Embryonic facial prominence (tissue), 1 donor: ENCODE results near the gene PER2.
"Not testable (repeated sequence)": the region's sequence is repeated elsewhere in the genome, so short reads cannot be mapped to it uniquely, and the experiment has no call there.

Experiments used
- DNase-seq: peaks from one replicate; pipeline ENCODE4 v3.0.0-alpha.2; 2016; ENCODE audit errors: extremely low spot score

PER2 gene, protein sequence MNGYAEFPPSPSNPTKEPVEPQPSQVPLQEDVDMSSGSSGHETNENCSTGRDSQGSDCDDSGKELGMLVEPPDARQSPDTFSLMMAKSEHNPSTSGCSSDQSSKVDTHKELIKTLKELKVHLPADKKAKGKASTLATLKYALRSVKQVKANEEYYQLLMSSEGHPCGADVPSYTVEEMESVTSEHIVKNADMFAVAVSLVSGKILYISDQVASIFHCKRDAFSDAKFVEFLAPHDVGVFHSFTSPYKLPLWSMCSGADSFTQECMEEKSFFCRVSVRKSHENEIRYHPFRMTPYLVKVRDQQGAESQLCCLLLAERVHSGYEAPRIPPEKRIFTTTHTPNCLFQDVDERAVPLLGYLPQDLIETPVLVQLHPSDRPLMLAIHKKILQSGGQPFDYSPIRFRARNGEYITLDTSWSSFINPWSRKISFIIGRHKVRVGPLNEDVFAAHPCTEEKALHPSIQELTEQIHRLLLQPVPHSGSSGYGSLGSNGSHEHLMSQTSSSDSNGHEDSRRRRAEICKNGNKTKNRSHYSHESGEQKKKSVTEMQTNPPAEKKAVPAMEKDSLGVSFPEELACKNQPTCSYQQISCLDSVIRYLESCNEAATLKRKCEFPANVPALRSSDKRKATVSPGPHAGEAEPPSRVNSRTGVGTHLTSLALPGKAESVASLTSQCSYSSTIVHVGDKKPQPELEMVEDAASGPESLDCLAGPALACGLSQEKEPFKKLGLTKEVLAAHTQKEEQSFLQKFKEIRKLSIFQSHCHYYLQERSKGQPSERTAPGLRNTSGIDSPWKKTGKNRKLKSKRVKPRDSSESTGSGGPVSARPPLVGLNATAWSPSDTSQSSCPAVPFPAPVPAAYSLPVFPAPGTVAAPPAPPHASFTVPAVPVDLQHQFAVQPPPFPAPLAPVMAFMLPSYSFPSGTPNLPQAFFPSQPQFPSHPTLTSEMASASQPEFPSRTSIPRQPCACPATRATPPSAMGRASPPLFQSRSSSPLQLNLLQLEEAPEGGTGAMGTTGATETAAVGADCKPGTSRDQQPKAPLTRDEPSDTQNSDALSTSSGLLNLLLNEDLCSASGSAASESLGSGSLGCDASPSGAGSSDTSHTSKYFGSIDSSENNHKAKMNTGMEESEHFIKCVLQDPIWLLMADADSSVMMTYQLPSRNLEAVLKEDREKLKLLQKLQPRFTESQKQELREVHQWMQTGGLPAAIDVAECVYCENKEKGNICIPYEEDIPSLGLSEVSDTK (N-terminal part only)

DNA sequence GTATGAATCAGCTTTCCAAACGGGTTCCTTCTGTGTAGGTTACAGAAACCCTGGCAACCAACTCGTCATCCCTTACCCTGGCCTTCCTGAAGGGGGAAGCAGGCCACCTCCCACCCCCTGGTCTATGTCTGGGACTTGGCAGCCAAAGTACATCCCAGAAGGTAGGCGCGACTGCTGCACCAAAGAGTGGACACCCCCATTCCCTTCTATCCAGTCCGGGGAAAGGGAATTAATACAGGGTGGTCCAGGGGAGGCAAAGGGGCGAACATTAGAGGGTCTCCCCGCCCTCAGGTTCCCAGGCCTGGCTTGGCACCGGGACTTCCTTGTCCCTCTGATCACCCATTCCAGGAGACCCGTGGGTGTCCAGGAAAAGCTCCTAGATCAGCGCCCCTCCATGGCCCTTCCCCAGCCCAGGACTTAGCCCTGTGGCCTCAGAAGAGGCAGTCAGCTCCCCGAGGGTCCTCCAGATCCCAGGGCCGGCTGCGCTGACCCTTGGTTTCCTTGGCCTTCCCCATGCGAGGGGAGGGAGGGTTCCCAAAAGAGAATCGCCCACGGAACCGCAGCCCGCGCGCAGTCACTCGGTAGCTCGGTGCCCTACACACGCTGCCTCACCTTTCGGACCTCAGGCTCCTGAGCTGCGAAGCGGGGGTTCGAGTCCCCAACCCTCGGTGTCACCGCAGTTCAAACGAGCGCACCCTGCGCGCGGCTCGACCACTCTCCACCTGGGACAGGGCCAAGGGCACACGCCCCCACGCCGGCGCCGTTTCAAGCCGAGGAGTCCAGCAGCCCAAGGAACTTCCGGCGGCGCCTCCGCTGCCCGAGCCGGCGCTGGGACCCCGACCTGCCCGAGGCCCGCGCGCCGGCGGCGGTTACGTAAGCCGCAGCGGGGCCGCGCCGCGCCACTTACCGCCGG lies at the start of gene PER2:
PER2 (minus strand) TSS at position 874 of the 913 bp plus-strand sequence. CDS start 10,674 bp downstream, outside the sequence.
- DNase-seq = peak; percentile 79

DNA sequence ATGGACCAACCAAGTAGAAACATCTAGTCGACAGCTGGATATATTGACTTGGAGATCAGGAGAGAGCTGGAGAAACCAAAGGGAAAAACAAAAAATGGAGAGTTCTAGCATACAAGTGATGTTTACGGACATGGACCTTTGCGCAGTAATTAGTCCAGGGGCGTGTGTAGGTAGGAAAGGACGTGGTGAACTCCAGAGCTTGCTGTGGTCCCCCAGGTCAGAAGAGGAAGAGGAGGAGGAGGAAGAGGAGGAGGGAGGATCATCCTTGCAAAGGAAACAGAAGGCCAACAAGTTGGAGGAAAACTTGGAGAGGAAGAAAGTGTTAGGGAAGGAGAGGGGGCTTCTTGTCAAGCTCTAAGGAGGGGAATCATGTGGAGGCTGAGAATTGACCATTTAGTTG lies 49.4 kb upstream of the PER2 start:
- no peak for DNase-seq

DNA sequence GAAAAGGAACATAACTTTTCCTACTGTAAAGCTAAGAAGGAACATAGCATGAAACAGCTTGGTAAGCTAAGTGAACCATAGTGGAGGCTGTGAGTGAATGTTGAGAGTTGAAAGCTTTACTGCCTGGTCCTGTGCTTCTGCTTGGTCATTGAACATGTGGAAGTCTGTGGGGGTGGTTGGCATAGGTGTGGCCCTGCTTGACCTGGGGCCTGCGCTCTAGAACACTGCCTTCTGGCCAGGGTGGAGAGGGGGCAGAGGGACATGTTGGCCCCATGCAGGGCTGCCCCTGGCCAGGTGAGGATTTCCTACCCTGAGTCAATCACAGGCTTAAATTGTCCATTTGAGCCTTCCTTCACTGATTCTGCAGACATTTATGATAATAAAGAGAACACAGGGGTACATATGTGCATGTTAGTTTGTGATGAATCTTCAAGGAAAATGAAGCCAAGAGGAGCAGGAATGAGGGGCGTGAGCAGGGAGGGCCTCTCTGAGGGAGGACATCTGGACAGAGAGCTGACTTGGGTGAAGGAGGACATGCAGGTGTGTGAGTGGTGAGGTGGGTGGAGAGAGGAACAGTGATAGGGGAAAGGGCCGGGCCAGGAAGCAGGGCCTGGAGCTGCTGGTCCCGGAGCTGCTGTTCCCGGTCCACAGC lies 48.5 kb upstream of the PER2 start:
- DNase-seq = no peak

DNA sequence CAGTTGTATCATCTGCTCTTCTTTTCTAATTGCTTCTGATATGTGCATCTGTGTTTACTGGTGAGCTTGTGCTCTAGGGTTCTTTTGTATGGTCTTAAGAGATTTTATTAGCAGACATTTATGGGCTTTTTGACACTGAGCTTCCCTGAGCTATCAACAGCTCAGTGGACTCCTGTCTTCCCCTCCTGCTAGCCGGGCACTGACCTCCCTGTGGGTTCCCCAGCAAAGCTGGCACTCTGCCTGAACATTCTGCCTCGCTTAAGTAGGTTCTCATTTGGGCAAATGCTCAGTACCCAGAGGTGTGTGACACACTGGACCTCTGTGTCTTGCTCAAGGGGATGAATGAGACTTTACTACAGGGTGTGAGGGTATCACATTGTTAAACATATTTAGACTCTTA lies 47.7 kb upstream of the PER2 start:
- no peak for DNase-seq

DNA sequence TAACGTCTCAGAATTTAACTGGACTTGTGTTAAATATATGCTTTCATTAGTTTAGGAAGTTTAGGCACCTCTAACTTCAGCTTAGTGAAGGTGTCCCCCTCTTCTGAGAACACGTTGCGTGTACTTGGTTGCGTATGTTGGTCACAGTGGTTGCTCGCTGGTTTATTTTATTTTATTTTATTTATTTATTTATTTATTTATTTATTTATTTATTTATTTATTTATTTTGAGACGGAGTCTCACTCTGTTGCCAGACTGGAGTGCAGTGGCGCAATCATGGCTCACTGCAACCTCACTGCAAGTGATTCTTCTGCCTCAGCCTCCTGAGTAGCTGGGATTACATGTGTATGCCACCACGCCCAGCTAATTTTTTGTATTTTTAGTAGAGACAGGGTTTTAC lies 47.2 kb upstream of the PER2 start:
- not testable (repeated sequence) for DNase-seq

DNA sequence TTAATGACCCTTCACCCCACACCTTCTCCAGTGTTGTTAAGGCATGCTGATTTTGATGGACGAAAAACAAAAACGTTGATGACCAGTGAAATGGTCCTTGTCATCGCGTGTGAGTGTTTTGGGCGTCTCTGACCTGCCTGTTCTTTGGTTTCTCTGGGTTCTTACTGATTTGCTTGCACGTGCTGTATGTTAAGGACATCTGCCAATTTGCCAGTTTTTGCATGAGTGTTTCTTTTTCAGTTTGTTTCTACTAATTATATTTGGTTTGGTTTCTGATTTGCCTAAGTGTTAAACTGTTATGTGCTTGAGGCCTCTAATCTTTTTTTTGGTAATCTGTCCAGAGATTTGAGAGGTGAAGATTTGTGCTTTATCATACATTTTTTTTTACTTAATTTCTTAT lies 46.5 kb upstream of the PER2 start:
- no peak for DNase-seq

DNA sequence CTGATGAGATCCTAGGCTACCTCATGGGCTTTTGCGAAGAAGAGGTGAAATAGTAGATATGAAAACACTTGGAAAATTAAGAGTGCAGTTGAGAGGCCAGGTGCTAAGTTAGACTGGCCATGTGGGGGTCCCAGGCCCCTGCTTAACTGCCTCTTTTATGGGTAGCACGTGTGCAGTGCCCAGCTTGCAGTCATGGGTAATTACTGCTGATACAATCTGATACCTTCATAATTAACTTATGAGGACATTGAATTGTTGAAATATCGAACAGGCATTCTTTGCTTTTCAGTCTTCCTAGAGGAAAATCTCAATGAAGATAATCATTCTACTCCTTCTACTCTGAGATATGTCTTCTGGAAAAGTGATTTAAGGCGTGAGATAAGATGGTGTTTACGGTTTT lies 43.5 kb upstream of the PER2 start:
- no peak for DNase-seq

DNA sequence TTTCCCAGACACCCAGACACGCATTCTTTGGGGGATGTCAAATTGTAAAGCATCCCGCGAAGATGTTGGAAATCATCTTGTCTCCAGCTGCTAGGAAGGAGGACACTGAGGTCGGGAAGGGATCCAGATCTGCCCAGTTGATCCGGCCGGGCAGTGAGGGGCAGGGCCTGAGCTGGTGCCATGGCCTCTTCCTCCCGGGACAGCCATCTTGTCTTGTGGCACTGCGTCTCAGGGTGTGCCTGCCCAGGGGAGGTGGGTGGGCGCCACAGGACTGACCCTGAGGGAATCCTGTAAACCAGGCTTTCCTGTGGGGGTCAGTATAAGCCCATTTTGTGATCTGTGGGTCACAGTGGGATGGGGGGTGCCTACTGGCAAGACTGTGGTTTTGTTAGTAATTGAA lies 42.0 kb upstream of the PER2 start:
- no peak for DNase-seq

DNA sequence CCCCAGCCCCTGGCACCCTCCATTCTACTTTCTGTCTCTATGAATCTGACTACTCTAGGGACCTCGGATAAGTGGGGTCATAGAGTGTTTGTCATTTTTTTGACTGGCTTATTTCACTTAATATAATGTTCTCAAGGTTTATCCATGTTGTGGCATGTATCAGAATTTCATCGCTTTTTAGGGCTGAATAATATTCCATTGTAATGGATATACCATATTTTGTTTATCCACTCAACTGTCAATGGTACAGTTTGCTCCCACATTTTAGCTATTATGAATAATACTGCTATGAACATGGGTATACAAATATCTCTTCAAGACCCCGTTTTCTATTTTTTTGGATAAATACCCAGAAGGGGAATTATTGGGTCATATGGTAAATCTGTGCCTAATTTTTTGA lies 39.3 kb upstream of the PER2 start:
- no peak for DNase-seq

DNA sequence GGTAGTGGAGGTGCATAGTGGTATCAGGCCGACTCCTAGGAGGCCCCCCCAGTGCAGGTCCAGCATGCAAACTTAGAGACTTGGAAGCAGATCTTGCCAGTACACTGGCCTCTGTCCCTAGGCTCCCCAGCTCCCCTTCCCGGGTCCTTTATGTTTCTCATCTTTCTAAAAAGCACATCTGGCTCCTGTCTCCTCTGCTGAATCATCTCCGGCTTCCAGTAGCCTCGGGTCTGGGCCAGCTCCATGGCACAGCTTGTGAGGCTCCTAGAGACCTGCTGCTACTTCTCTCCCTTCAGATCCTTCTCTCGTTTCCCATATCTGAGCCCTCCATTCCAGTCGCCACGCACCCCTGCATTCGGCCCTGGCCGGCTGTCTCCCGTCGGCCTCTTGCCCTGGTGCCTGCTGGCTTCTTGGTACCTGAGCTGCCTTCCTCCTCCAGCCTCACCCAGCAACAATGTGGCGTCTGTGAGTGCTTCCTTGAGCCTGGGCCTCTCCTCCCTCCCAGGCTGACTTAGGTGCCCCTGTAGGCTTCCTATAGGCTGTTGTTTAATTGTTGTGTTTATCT lies 38.5 kb upstream of the PER2 start:
- DNase-seq = no peak

DNA sequence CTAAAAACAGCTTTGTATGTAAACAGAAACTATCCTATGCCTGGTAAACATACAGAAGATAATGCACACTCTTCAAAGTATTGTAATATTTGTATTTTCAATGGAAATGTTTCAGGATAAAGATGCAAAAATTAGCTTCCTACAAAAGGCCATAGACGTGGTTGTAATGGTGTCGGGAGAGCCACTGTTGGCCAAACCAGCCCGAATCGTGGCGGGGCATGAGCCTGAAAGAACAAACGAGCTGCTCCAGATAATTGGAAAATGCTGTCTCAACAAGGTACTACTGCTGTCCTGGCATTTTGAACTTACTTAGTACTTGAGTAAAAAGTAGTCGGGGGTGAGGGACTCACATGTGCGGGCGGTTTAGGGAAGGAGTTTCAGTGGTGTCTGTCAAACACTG lies 37.3 kb upstream of the PER2 start:
- DNase-seq = no peak

DNA sequence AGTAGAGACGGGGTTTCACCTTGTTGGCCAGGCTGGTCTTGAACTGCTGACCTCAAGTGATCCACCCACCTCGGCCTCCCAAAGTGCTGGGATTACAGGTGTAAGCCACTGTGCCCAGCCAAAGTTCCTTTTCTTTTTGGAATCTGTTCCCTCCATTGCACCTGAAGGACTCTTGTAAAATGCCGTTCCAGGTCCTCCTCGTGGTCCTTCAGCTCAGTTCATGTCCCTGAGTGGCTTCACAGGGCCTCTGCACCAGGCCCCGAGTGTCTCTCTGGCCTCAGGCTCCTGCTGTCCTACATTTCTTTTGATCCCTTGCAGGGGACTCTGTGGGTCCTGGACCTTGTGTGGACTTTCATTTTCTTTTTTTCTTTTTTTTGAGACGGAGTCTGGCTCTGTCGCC lies 35.8 kb upstream of the PER2 start:
- not testable (repeated sequence) for DNase-seq

DNA sequence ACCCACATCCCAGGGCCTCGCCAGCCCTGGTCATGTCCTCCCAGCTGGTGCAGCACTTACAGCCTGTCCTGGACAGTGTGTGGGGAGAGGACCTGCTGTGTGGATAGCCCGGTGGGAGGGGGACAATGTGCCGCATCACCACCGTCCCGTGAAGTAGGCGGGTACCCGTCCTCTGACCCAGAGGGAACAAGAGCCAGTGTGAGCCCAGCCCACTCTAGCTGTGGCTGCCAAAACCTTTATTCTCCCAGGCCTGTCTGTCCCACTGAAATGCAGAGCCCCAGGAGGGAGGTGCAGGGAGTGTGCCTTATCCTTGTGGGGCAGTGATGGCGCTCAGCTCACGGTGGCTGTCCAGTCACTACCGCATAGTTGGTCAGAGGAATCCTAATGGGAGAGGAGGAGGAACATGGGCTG lies 33.6 kb upstream of the PER2 start:
- DNase-seq = no peak

DNA sequence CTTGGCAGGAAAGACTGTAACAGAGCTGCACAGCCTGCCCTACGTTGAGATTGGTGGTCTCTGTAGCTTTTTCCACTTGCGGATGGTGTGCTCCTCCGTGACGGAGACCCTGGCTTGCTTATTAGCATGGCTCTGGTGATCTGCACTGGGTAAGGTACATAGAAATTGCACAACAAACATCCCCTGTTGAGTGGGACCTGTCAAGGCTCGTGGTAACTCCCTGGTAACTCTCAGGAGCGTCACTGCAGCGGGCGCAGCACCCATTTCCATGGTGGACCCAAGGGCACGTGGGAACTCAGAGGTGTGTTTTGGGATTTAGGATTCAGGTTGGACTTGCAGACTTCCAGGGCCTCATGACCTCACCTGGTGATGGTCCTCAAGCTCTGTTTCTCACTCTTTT lies 33.1 kb upstream of the PER2 start:
- no peak for DNase-seq

DNA sequence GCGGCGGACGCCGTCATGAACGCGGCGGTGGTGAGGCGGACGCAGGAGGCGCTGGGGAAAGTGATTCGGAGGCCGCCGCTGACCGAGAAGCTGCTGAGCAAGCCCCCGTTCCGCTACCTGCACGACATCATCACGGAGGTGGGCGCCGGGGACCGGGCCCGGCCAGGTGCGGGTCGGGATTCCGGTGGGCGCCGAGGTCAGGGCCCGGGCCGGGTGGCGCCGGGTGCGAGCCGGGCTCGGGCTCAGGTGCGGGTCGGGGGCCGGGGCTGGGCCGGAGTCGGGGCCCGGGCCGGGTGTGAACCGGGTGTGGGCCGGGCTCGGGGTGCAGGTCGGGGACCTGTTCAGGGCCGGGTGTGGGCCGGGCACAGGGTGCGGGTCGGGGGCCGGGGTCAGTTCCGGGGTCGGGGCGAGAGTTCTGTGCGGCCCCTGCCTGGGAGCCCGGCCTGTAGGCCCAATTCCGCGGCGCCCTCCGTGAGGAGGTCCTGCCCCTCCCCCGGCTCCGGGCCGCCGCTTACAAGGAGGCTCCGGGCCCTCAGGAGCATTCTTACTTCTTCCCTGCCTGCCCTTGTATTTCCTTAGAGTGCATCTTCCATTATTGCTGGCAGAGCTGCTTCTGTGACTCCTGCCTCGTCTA lies 32.4 kb upstream of the PER2 start:
- DNase-seq = no peak

DNA sequence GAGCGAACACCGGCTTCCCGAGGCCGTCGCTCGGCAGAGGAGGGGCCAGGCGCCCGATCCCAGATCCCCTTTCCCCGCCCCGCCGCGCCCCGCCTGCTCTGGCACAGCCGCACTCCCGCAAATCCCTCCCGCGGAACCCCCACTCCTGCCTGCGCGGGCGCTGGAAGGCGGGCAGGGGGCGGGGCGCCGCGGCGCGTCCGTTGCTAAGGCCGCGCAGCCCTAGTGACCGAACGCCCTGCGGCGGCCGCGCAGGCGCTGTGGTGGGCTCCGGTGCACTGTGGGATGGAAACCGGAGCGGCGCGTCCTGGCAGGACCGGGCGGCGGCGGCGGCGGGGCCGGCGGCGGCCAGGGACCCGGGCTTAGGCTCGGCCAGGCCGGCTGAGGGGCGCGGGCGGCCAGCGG lies 31.8 kb upstream of the PER2 start, which contains the start of gene TRAF3IP1:
TRAF3IP1 (plus strand) TSS at position 273 of the 402 bp plus-strand sequence. CDS start 145 bp downstream, outside the sequence.
- peak; percentile 84 for DNase-seq

DNA sequence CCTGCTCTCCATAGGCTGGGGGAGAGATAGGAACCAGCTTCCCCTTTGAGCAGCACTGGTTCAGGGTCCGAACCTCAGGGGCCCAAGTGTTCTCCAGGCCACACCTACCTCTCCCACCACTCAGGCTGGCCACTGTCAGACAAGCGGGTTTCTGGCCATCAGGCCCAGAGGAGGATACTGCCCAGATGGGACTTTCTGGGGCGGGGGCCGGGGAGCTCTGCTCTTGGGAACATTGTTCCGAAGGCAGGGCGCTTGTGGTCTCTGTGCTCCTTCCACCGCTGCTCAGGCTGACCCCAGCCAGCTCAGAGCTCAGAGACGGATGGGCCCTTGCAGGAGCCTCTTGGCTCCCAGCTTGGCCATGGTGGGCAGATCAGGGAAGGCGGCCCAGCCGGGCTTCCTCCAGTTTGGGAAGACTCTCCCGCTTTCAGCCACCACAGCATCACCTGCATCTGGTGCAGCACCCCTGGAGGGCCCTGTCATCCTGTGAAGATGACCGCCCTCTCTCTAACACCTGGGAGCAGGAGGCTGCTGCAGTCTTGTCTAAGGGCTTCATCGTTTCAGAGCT lies 26.7 kb upstream of the PER2 start:
- no peak for DNase-seq

DNA sequence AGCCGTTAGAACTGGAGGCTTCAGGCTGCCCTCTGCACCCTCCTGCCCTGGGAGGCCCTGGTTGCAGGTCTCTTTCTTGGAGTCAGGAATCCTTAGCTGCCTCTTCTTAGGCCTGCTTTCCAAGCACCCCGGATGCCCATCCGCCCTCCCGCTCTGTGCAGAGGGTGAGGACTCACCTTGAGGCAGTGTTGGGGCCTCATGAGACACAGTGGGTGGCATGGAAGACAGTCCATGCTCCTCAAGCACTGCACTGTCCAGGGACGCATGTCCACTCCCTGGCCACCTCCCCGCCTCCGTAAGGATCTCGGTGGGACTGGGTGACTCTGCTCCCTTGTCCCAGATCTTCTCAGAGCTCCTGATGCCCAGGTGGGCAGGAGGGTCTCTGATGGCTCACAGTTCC lies 26.2 kb upstream of the PER2 start:
- DNase-seq = no peak

DNA sequence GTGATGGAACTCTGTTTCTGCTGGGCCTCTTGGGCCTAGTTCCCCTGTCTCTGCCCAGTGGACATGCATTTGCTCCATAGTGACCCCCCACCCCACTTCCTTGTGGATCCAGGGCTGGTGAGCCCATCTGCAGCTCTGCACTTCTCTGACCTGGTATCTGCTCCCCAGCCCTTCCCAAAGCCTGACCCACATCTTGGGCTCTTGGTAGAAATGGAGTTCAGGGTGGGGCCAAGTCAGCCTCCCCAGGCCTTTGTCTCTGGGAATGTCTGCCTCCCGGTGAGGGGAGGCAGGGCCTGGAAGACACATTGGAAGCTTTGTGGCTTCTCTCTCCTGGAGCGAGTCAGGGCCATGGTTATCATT lies 25.6 kb upstream of the PER2 start:
- DNase-seq = no peak
